Small intestine (tissue), 7 donors: ENCODE results near the gene CCDC181. TPM values are rescaled to one million over a fixed set of nuclear protein-coding genes. Genes with fewer than 3 reads are reported as not detected.

Experiments used
- DNase-seq, 2 donors: peaks; one replicate each; pipeline versions ENCODE4 v3.0.0 to v3.0.0-alpha.2; 2013
- FAIRE-seq: peaks from 2 replicates; lab custom pipeline; 2012; peaks lifted over from hg19 to GRCh38; lab: Jason Lieb, UNC
- H3K27ac ChIP-seq, 3 donors: one replicate each; pipeline ENCODE4 v1.5.1; 2013; ENCODE audit warnings: low read length in 2 of 3, mild to moderate bottlenecking in 2 of 3, control low read depth in 1 of 3, inconsistent platforms in 1 of 3, low read depth in 1 of 3, moderate library complexity in 1 of 3
- H3K27me3 ChIP-seq, 3 donors: one replicate each; pipeline ENCODE4 v1.6.1; 2013; ENCODE audit warnings: low read length in 3 of 3, inconsistent platforms in 1 of 3; ENCODE audit not compliant: control insufficient read depth in 3 of 3, insufficient read depth in 3 of 3
- H3K36me3 ChIP-seq, 3 donors: one replicate each; pipeline ENCODE4 v1.6.1; 2013; ENCODE audit warnings: low read length in 3 of 3, inconsistent platforms in 1 of 3, low read depth in 1 of 3, mild to moderate bottlenecking in 1 of 3, moderate library complexity in 1 of 3; ENCODE audit not compliant: control insufficient read depth in 3 of 3, insufficient read depth in 2 of 3
- H3K4me1 ChIP-seq, 3 donors: one replicate each; pipeline ENCODE4 v1.6.1; 2013; ENCODE audit warnings: low read length in 2 of 3, inconsistent platforms in 1 of 3, low read depth in 1 of 3, mild to moderate bottlenecking in 1 of 3, moderate library complexity in 1 of 3; ENCODE audit not compliant: control insufficient read depth in 3 of 3, insufficient read depth in 2 of 3
- H3K4me3 ChIP-seq, 3 donors: one replicate each; pipeline ENCODE4 v1.5.1; 2013; ENCODE audit warnings: low read length in 3 of 3, control low read depth in 1 of 3, inconsistent platforms in 1 of 3, low read depth in 1 of 3, mild to moderate bottlenecking in 1 of 3, moderate library complexity in 1 of 3
- H3K9me3 ChIP-seq, 2 donors: one replicate each; pipeline ENCODE4 v1.6.1; 2013; ENCODE audit warnings: low read depth in 1 of 2, low read length in 1 of 2; ENCODE audit not compliant: control insufficient read depth in 2 of 2, insufficient read depth in 1 of 2
- WGBS, 3 donors: extraction: QIAGEN DNeasy Blood & Tissue Kit; methylation state at CpG; one replicate each; pipeline ENCODE4 v1.1.7; 2013; 5-methylcytosine and 5-hydroxymethylcytosine counted together
- polyA plus RNA-seq, 4 donors: library from polyadenylated mRNA; stranded (reverse) in 3 of 4; unstranded in 1 of 4; fragments of 200-250 nt in 3 of 4; fragments of 120-200 nt in 1 of 4; gene quantifications; one replicate each; pipeline versions ENCODE4 v1.2.1 to v1.2.3, GENCODE V29; 2013
- donor health status: healthy with polysubstance abuse.
- donor health status: control.
- donor health status: control.
- donor health status: Bipolar disorder and iron deficiency.
- donor health status: healthy.

CCDC181 gene
- polyA plus RNA-seq, 4 donors: 0.25 to 0.49 TPM; not detected in 2

DNA sequence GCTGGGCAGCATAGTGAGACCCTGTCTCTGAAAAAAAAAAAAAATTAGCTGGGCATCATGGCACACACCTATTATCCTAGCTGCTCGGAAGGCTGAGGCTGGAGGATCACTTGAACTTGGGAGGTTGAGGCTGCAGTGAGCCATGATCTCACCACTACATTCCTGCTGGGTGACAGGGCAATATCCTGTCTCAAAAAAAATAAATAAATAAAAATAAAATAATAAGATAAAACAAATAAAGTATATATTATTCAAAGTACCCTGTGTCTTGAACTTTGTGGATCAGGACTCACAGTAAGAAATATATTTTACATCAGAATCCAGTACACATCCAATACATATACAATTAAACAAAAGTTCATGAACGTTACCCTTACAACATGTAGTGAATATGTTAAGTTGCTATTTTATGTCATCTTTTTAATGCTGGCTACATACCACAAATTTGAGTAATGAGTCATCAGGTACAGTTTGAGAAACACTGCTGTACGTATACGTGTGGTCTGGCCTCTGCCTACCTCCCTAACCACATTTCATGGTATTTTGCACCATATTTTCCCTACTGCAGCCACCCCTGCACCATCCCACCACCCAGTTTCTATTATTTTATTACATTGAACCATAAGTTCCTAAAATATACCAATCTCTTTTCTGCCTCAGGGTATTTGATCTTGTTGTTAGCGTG is 64.1 kb downstream of the CCDC181 start:
- Histone ChIP-seq H3K27me3 (no peaks in the 10 kb centered on the region), H3K4me3 (no peak overlapping the region), H3K9me3 (peaks cover 0 to 4% of the 10 kb centered on the region in 2 donors), H3K27ac (no peak overlapping the region), H3K4me1 (peaks cover 0 to 8% (median 0%) of the 10 kb centered on the region in 3 donors), H3K36me3 (peaks cover 0 to 2% (median 0%) of the 10 kb centered on the region in 3 donors)
- FAIRE-seq: no peak
- peak in 1 of 2 donors; percentile 23 for DNase-seq
- 70 to 88% (median 79%) methylated on average over 5 of the region's 5 CpGs for WGBS, 3 donors

- WGBS, 3 donors: 93 to 96% (median 95%) methylated on average over 7 of the region's 7 CpGs
- Histone ChIP-seq H3K4me3 (no peak overlapping the region), H3K36me3 (peaks cover 0 to 2% (median 0%) of the 10 kb centered on the region in 3 donors), H3K4me1 (peaks cover 0 to under 1% (median 0%) of the 10 kb centered on the region in 3 donors), H3K27ac (no peak overlapping the region), H3K27me3 (no peaks in the 10 kb centered on the region), H3K9me3 (peaks cover 0 to 4% of the 10 kb centered on the region in 2 donors)
- DNase-seq: no peak
- FAIRE-seq: no peak
Measured at GRCh38 chr1:169361281-169361680, 66.0 kb downstream of the CCDC181 start.

DNA sequence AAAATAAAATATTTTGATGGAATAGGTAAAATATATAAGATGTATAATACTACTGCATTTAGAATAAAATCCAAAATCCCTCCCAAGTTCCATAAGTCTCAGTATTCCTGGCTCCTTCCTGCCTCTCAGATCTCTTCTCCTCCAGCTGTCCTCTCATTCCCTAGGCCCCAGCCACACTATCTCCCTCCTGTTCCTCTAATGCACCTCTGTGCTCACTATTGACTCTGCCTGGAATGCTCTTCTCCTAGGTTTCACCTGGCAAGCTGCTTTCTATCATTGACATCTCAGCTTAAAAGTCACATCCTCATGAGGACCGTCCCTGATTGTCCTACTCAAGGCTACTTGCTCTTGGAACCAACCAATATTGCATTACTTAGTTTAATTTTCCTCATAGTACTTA is 66.9 kb downstream of the CCDC181 start:
- WGBS, 3 donors: 91 to 93% (median 92%) methylated on average over 1 of the region's 1 CpG
- FAIRE-seq (no peak), DNase-seq (no peak)
- H3K4me1 ChIP-seq: no peaks in the 10 kb centered on the region
- H3K4me3 ChIP-seq: no peak overlapping the region
- no peak overlapping the region for H3K27ac ChIP-seq
- H3K27me3 ChIP-seq: no peaks in the 10 kb centered on the region
- H3K9me3 ChIP-seq: peaks cover 0 to 4% of the 10 kb centered on the region in 2 donors
- peaks cover 0 to 2% (median 0%) of the 10 kb centered on the region in 3 donors for H3K36me3 ChIP-seq

- Histone ChIP-seq H3K36me3 (no peaks in the 10 kb centered on the region), H3K27me3 (no peaks in the 10 kb centered on the region), H3K9me3 (no peaks in the 10 kb centered on the region), H3K27ac (no peak overlapping the region), H3K4me3 (no peak overlapping the region), H3K4me1 (peaks cover 0 to 10% (median 0%) of the 10 kb centered on the region in 3 donors)
- FAIRE-seq (peak; percentile 57), DNase-seq (peak; percentile 72 to 74)
- WGBS, 3 donors: 41 to 49% (median 44%) methylated on average over 5 of the region's 5 CpGs
Measured at GRCh38 chr1:169348383-169349036, 78.8 kb downstream of the CCDC181 start.

DNA sequence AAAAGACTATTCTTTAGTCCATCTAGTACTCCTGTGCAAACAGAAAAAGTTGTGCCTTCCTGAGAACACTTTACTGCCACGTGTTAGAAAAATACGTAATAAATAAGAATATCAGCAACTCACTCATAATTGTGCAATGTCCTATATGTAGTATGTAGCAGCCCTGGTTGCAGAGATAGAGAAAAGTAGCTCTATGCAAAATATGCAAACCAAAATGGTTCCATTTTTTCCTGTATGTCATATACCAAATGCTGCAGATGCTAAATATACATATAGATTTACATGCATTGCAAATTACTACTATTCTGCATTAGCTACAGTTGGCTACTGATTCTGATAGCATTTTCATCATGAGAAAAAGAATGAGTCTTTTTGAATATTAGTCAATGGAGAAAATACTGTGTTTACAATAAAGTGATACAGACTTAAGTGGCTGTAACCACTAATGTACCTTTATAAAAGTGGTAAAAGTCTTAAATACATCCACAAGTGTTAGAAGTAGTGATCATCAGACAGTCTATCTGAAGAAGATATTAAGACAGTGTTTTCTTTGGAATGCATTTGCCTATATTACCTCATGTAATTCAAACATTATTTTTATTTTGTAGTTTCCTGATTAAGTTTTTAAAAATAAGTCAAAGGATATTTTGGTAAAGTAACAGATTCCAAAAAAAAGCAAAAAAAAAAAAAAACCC is 79.4 kb downstream of the CCDC181 start:
- FAIRE-seq: no peak
- H3K4me1 ChIP-seq: peaks cover 0 to 10% (median 0%) of the 10 kb centered on the region in 3 donors
- DNase-seq: no peak
- H3K9me3 ChIP-seq: no peaks in the 10 kb centered on the region
- H3K36me3 ChIP-seq: no peaks in the 10 kb centered on the region
- H3K27me3 ChIP-seq: no peaks in the 10 kb centered on the region
- H3K27ac ChIP-seq: no peak overlapping the region
- H3K4me3 ChIP-seq: no peak overlapping the region
- WGBS, 3 donors: 69 to 78% (median 75%) methylated on average over 2 of the region's 2 CpGs

DNA sequence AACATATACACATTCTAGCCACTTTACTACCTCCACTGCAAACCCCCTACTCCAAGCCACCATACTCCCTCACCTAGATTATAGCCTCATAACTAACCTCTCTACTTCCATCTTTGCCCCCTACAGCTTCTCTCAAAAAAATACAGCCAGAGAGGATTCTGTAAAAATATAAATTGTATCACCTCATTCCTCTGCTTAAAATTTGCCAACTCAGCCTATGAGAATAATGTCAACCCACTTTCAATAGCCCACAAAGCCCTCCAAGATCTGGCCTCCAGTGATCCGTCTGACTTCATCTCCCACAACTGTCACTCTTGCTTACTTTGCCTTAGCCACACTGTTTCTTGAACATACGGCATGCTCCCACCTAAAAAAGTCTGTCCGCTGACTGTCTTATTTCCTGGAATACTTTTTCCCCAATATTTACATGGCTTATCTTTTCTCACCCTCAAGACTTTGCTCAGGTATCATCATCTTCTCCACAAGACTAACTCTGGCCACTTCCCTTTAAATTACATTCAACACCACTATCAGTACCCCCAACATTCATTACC is 81.2 kb downstream of the CCDC181 start:
- no peak for DNase-seq
- H3K27me3 ChIP-seq: no peaks in the 10 kb centered on the region
- WGBS, 3 donors: 89 to 95% (median 93%) methylated on average over 3 of the region's 3 CpGs
- H3K9me3 ChIP-seq: peaks cover 0 to 4% of the 10 kb centered on the region in 2 donors
- H3K27ac ChIP-seq: no peak overlapping the region
- H3K4me3 ChIP-seq: no peak overlapping the region
- no peaks in the 10 kb centered on the region for H3K36me3 ChIP-seq
- H3K4me1 ChIP-seq: peaks cover 0 to 13% (median 0%) of the 10 kb centered on the region in 3 donors
- no peak for FAIRE-seq

GRCh38 chr1:169345511-169345910 is 81.8 kb downstream of the CCDC181 start:
- Histone ChIP-seq H3K27ac (no peak overlapping the region), H3K36me3 (peaks cover 0 to 3% (median 0%) of the 10 kb centered on the region in 3 donors), H3K9me3 (peaks cover 0 to 8% of the 10 kb centered on the region in 2 donors), H3K27me3 (no peaks in the 10 kb centered on the region), H3K4me1 (peaks cover 0 to 13% (median 0%) of the 10 kb centered on the region in 3 donors), H3K4me3 (no peak overlapping the region)
- no peak for FAIRE-seq
- peak; percentile 46 to 47 for DNase-seq
- 91 to 96% (median 96%) methylated on average over 1 of the region's 1 CpG for WGBS, 3 donors
